ENCODE results near the gene REEP1. TPM values are rescaled to one million over a fixed set of nuclear protein-coding genes. Genes with fewer than 3 reads are reported as not detected.

REEP1 gene
- total and polyA plus RNA-seq, 9 of the 15 experiments (the other 6 are each of a cell fraction or from before 2014, with no cell fraction given): 0.11 to 0.67 (median 0.13) TPM

DNA sequence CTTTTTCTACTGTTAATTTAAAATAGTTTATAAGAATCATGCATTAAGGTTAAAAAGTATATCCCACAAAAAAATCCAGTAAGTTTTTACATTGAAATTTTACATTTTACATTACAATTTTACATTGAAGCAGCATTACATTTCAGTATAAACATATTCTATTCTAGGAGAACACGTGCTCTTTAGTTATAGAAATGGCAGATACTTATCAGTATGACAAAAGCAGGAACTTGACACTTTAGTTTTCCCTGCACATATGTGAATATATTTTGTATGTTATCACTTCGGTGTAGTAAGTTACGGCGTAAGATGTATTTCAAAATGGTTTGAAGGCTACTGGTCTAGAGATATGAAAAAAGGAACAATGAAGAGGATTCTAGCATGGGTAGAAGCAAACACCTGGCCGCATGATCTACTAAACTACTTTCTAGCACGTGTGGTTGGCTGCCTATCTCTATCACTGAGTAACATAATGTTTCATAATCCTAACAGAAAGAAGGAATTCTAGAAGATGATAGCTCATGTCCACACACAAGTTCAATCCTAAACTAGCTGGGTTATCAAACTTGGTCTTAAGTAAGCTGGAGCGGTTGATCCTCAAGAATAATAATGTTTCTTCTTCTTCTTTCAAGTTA is 147.5 kb downstream of the REEP1 start (continued):
- TF ChIP-seq ZNF395 (CRISPR knock-in tag; IDR thresholded peaks at IDR 0.05): 0 out of 2 replicates have a peak, but pooled peaks have one; percentile 40
- no peak for TF ChIP-seq ZNF282 (CRISPR knock-in tag; IDR thresholded peaks at IDR 0.05)
- peak; percentile 44 for TF ChIP-seq TCF3 (CRISPR knock-in tag; IDR thresholded peaks at IDR 0.05)
- no peak for TF ChIP-seq ZNF707 (CRISPR knock-in tag; conservative IDR thresholded peaks at IDR 0.05)
- no peak for TF ChIP-seq ZNF644 (tag; IDR thresholded peaks at IDR 0.05; ENCODE audit: low read depth)
- TF ChIP-seq NCOA2 (IDR thresholded peaks at IDR 0.05; ENCODE audit: partially characterized antibody in 2 of 2): no peak
- no peak for TF ChIP-seq THRAP3 (IDR thresholded peaks at IDR 0.05; ENCODE audit: borderline replicate concordance)
- peak; percentile 46; the same call in 1 of the 2 replicates for TF ChIP-seq MYC (IDR thresholded peaks at IDR 0.05; ENCODE audit: low read depth, low read length)
- no peak for TF ChIP-seq MYC (CRISPR knock-in tag; IDR thresholded peaks at IDR 0.05; ENCODE audit: borderline replicate concordance, low read depth)
- TF ChIP-seq, protein P1, sequence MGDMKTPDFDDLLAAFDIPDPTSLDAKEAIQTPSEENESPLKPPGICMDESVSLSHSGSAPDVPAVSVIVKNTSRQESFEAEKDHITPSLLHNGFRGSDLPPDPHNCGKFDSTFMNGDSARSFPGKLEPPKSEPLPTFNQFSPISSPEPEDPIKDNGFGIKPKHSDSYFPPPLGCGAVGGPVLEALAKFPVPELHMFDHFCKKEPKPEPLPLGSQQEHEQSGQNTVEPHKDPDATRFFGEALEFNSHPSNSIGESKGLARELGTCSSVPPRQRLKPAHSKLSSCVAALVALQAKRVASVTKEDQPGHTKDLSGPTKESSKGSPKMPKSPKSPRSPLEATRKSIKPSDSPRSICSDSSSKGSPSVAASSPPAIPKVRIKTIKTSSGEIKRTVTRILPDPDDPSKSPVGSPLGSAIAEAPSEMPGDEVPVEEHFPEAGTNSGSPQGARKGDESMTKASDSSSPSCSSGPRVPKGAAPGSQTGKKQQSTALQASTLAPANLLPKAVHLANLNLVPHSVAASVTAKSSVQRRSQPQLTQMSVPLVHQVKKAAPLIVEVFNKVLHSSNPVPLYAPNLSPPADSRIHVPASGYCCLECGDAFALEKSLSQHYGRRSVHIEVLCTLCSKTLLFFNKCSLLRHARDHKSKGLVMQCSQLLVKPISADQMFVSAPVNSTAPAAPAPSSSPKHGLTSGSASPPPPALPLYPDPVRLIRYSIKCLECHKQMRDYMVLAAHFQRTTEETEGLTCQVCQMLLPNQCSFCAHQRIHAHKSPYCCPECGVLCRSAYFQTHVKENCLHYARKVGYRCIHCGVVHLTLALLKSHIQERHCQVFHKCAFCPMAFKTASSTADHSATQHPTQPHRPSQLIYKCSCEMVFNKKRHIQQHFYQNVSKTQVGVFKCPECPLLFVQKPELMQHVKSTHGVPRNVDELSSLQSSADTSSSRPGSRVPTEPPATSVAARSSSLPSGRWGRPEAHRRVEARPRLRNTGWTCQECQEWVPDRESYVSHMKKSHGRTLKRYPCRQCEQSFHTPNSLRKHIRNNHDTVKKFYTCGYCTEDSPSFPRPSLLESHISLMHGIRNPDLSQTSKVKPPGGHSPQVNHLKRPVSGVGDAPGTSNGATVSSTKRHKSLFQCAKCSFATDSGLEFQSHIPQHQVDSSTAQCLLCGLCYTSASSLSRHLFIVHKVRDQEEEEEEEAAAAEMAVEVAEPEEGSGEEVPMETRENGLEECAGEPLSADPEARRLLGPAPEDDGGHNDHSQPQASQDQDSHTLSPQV (IDR thresholded peaks at IDR 0.05): peak; percentile 83
- TF ChIP-seq MXI1 (IDR thresholded peaks at IDR 0.05; ENCODE audit: low read depth, low read length): no peak
- TF ChIP-seq SMARCE1 (IDR thresholded peaks at IDR 0.05): no peak
- TF ChIP-seq ZNF165 (CRISPR knock-in tag; IDR thresholded peaks at IDR 0.05; ENCODE audit: borderline replicate concordance): no peak
- 0 out of 2 replicates have a peak, but pooled peaks have one; percentile 28 for TF ChIP-seq ZNF197 (CRISPR knock-in tag; IDR thresholded peaks at IDR 0.05; ENCODE audit: low read depth)
- TF ChIP-seq ZNF41 (CRISPR knock-in tag; conservative IDR thresholded peaks at IDR 0.05): no peak
